Mesothelial cell of epicardium (in vitro differentiated cells): ENCODE results near the gene CRACDL. TPM values are rescaled to one million over a fixed set of nuclear protein-coding genes. Genes with fewer than 3 reads are reported as not detected.

Source experiments
- DNase-seq, 2 experiments: peaks; one replicate each; pipeline ENCODE4 v3.0.0; 2021; ENCODE audit warnings: low spot score in 2 of 2; ENCODE audit not compliant: unreplicated experiment in 2 of 2
- H3K27ac Mint-ChIP-seq: 2 replicates; pipeline ENCODE4 v1.8.0; 2021; ENCODE audit warnings: mixed read lengths
- H3K27me3 Mint-ChIP-seq: 2 replicates; pipeline ENCODE4 v1.8.0; 2021; ENCODE audit warnings: low read depth, mixed read lengths
- H3K36me3 Mint-ChIP-seq: 2 replicates; pipeline ENCODE4 v1.8.0; 2021; ENCODE audit warnings: mixed read lengths
- H3K4me1 Mint-ChIP-seq: 2 replicates; pipeline ENCODE4 v1.8.0; 2021; ENCODE audit warnings: mixed read lengths
- H3K4me3 Mint-ChIP-seq: 2 replicates; pipeline ENCODE4 v1.8.0; 2021; ENCODE audit warnings: mild to moderate bottlenecking, moderate library complexity, mixed read lengths
- H3K9me3 Mint-ChIP-seq: 2 replicates; pipeline ENCODE4 v1.8.0; 2021; ENCODE audit warnings: mixed read lengths
- total RNA-seq: library from RNA; stranded (reverse); gene quantifications from 3 replicates; pipeline ENCODE4 v1.2.1, GENCODE V29; 2021
- TF ChIP-seq, protein P1 (sequence below): fragments of 200-600 bp; sonication (generic); IDR thresholded peaks from one replicate; pipeline ENCODE4 v1.5.0; 2021; ENCODE audit warnings: antibody characterized with exemption; ENCODE audit not compliant: unreplicated experiment

The CRACDL gene
- total RNA-seq, 1 donor from 2014 or later: 1.7 TPM

DNA sequence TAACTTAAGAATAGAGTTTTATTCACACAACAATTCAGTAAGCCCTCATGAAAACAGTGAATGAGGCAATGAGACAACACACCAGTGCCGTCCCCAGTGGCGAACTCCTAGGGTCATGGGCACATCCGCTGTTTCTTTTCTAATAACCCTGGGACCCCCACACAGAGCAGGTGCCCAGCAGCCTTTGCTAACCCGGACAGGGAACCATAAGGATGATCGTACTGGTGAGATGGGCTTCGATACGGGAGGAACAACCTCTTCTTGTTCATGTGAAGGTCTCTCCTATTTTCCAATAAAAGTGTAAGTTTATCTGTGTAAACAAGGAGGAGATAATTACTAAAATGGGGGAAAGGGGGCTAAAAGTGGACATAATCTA lies 107.7 kb downstream of the CRACDL start:
- no peaks in the 10 kb centered on the region for H3K9me3 Mint-ChIP-seq
- no peaks in the 10 kb centered on the region for H3K36me3 Mint-ChIP-seq
- DNase-seq: no peak
- no peak overlapping the region for H3K4me3 Mint-ChIP-seq
- peaks cover 6% of the 10 kb centered on the region for H3K4me1 Mint-ChIP-seq
- TF ChIP-seq, protein P1, sequence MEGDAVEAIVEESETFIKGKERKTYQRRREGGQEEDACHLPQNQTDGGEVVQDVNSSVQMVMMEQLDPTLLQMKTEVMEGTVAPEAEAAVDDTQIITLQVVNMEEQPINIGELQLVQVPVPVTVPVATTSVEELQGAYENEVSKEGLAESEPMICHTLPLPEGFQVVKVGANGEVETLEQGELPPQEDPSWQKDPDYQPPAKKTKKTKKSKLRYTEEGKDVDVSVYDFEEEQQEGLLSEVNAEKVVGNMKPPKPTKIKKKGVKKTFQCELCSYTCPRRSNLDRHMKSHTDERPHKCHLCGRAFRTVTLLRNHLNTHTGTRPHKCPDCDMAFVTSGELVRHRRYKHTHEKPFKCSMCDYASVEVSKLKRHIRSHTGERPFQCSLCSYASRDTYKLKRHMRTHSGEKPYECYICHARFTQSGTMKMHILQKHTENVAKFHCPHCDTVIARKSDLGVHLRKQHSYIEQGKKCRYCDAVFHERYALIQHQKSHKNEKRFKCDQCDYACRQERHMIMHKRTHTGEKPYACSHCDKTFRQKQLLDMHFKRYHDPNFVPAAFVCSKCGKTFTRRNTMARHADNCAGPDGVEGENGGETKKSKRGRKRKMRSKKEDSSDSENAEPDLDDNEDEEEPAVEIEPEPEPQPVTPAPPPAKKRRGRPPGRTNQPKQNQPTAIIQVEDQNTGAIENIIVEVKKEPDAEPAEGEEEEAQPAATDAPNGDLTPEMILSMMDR: no peak
- no peak overlapping the region for H3K27ac Mint-ChIP-seq
- H3K27me3 Mint-ChIP-seq: peaks cover 45% of the 10 kb centered on the region

DNA sequence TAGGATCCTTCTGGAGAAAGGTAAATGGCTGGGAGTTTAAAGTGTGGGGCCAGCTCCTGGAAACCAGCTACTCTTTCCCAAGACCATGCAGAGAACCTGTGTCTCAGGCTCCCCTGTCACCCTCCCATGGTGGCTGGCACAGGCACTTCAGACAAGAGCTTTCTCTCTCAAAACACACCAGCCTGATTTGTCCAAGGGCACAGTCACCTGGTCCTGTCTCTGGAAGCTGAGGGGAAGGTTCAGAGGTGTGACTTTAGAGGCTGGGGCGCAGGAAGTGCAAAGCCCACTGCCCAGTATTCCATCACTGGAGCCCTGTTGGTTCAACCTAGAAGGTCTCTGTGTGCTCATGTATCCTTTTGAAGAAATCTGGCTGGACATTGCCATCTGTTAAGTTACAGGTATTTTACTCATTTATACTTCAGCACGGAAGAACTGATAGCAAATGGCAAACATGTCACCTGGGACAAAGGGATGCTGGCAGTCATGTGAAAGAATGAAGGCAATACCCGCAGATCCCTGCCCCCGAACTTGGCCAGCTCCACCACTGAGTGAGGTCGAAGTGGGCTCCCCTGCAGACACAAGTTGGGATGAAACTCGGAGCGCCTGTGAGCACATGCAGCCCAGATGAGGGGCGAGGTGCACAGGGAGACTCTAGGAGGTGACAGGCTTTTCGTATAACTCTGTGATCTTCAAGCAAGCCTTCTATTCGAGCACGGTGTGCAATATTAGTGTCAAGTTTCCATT lies 108.2 kb downstream of the CRACDL start:
- no peak for DNase-seq
- TF ChIP-seq, protein P1: no peak
- Mint-ChIP-seq H3K4me3 (no peak overlapping the region), H3K9me3 (no peaks in the 10 kb centered on the region), H3K27me3 (peaks cover 46% of the 10 kb centered on the region), H3K4me1 (peaks cover 7% of the 10 kb centered on the region), H3K27ac (no peak overlapping the region), H3K36me3 (no peaks in the 10 kb centered on the region)

DNA sequence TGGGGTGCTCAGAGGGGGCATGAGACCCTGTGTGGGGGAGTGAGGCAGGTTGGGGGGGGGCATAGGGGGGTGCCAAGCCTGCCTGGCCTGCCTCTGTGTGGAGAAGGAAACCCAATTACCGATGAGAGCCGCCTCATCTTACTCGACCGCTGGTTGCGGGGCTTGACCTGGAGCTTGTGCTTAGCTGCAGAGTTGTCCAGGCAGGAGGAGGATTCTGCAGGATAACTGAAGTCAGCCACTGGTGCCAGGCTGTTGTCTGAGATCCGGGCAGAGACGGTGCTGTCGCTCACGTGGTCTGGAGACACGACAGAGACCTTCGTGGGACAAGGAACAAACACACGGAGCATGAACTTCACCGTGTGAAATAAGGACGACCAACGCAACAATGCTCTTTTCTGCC lies 109.2 kb downstream of the CRACDL start:
- TF ChIP-seq, protein P1: no peak
- H3K36me3 Mint-ChIP-seq: no peaks in the 10 kb centered on the region
- H3K4me3 Mint-ChIP-seq: no peak overlapping the region
- H3K9me3 Mint-ChIP-seq: no peaks in the 10 kb centered on the region
- peaks cover 7% of the 10 kb centered on the region for H3K4me1 Mint-ChIP-seq
- no peak for DNase-seq
- H3K27ac Mint-ChIP-seq: no peak overlapping the region
- peaks cover 46% of the 10 kb centered on the region for H3K27me3 Mint-ChIP-seq

DNA sequence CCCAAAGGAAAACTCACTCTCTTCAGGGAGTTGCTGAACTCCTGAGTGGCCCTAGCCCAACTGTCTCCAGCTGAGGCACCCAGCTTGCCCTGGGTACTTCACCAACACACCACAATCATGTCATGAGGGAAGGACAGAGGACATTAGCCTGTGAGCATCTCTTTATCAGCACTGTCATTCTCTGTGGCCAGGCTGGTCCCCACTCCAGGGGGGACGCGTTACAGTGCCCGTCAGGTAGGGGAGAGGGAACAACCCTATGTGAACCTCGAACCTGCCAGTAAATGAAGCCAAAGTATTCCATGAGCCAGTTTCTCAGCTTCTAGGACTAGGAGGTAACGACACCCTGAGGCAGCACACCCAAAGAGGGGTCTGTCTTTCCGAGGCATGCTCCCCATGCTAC lies 110.2 kb downstream of the CRACDL start:
- no peaks in the 10 kb centered on the region for H3K36me3 Mint-ChIP-seq
- no peak for DNase-seq
- H3K4me1 Mint-ChIP-seq: peaks cover 7% of the 10 kb centered on the region
- TF ChIP-seq, protein P1: no peak
- no peak overlapping the region for H3K27ac Mint-ChIP-seq
- H3K27me3 Mint-ChIP-seq: peaks cover 50% of the 10 kb centered on the region
- no peaks in the 10 kb centered on the region for H3K9me3 Mint-ChIP-seq
- H3K4me3 Mint-ChIP-seq: no peak overlapping the region

DNA sequence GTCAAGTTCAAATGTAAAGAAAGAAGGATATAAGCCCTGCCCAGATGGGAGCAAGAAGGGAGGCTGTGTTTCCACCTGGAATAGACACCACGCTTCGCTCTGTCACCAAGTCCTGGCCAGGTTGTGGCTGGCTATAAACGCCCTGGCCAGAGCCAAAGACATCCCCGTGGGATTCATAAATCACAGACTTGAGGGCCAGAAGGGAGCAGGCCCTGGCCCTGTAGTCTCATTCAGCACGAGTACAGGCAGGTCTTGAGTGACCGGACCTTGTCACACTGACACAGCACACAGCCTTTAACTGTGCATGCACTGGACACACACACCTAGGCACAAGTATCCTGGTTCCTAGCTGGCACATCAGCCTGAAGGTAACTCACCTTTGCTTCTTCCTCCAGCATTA lies 110.6 kb downstream of the CRACDL start:
- H3K4me3 Mint-ChIP-seq: no peak overlapping the region
- TF ChIP-seq, protein P1: no peak
- H3K27me3 Mint-ChIP-seq: peaks cover 50% of the 10 kb centered on the region
- H3K27ac Mint-ChIP-seq: no peak overlapping the region
- H3K4me1 Mint-ChIP-seq: peaks cover 10% of the 10 kb centered on the region
- no peaks in the 10 kb centered on the region for H3K9me3 Mint-ChIP-seq
- DNase-seq: no peak
- H3K36me3 Mint-ChIP-seq: no peaks in the 10 kb centered on the region

DNA sequence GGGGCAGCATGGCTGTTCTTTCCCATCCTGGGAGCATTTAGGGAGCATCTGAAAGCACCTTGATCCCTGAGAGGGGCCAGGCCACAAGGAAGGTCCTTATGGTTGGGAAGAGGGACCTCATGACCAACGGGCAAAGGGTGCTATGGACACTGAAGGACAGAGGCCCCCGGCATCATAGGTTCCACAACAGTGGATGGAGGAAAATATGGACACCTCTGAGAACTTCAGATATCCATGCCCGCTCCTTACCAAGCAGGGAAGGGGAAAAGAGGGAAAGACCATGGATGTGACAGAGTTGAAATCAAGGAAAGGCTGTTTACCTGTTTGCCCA lies 111.0 kb downstream of the CRACDL start:
- Mint-ChIP-seq H3K4me3 (no peak overlapping the region), H3K9me3 (no peaks in the 10 kb centered on the region), H3K4me1 (peaks cover 10% of the 10 kb centered on the region), H3K36me3 (no peaks in the 10 kb centered on the region), H3K27ac (no peak overlapping the region), H3K27me3 (peaks cover 50% of the 10 kb centered on the region)
- DNase-seq: no peak
- TF ChIP-seq, protein P1: no peak
